IMR-90 (cell line): Measurements from ENCODE around the gene TP63. TPM values are rescaled to one million over a fixed set of nuclear protein-coding genes. Genes with fewer than 3 reads are reported as not detected.

Source experiments
- ATAC-seq: fragments of 200-7000 bp; cut with Tn5 transposase; 2 replicates; pipeline ENCODE4 v1.9.1; 2020; ENCODE audit warnings: low read depth, mild to moderate bottlenecking, moderate library complexity
- BruUV-seq: library from RNA; stranded (reverse); fragments of 400-500 nt; replicated peaks from 2 replicates; lab custom pipeline; 2021; lab: Mats Ljungman, UMichigan
- CTCF ChIA-PET: fragments of 300-600 bp; formaldehyde crosslinking; extraction: SDS; loops from one replicate; lab custom pipeline; 2021; ENCODE audit warnings: antibody characterized with exemption; lab: Yijun Ruan, JAX
- POLR2A ChIA-PET: fragments of 300-600 bp; sonication (Branson Sonifier 250); formaldehyde crosslinking; loops from one replicate; lab custom pipeline; 2022; ENCODE audit warnings: antibody characterized with exemption; ENCODE audit not compliant: unreplicated experiment; lab: Charles Lee
- DNase-seq: peaks from one replicate; pipeline ENCODE4 v3.0.0; 2013
- H2AFZ ChIP-seq: replicated peaks from 2 replicates; pipeline ENCODE3; 2013; ENCODE audit warnings: low read length, mild to moderate bottlenecking; ENCODE audit not compliant: poor library complexity
- H2AK5ac ChIP-seq: 2 replicates; pipeline ENCODE4 v1.6.1; 2013; ENCODE audit warnings: low read depth, low read length, inconsistent platforms
- H2AK9ac ChIP-seq: replicated peaks from 2 replicates; pipeline ENCODE3; 2013; ENCODE audit warnings: mild to moderate bottlenecking, low read depth, low read length, moderate library complexity; ENCODE audit not compliant: poor library complexity
- H2BK120ac ChIP-seq: 2 replicates; pipeline ENCODE4 v1.6.1; 2013; ENCODE audit warnings: low read depth, low read length, inconsistent platforms
- H2BK15ac ChIP-seq: 3 replicates; pipeline ENCODE4 v1.6.1; 2013; ENCODE audit warnings: low read depth, low read length, inconsistent platforms
- H2BK20ac ChIP-seq: 2 replicates; pipeline ENCODE4 v1.6.1; 2013; ENCODE audit warnings: low read depth, mild to moderate bottlenecking, inconsistent platforms, low read length, moderate library complexity
- H2BK5ac ChIP-seq: 2 replicates; pipeline ENCODE4 v1.6.1; 2013; ENCODE audit warnings: mild to moderate bottlenecking, low read depth, low read length, inconsistent platforms; ENCODE audit not compliant: poor library complexity, severe bottlenecking
- H3K14ac ChIP-seq: replicated peaks from 2 replicates; pipeline ENCODE4 v1.6.1; 2013; ENCODE audit warnings: low read depth, low read length, inconsistent platforms
- H3K18ac ChIP-seq: 2 replicates; pipeline ENCODE4 v1.6.1; 2013; ENCODE audit warnings: low read depth, low read length, control low read depth
- H3K23ac ChIP-seq: 2 replicates; pipeline ENCODE4 v1.6.1; 2013; ENCODE audit warnings: low read depth, low read length, inconsistent platforms
- H3K27ac ChIP-seq: 2 replicates; pipeline ENCODE4 v1.5.1; 2013; ENCODE audit warnings: mild to moderate bottlenecking, control low read depth, low read length; ENCODE audit not compliant: insufficient read depth
- H3K27me3 ChIP-seq: 2 replicates; pipeline ENCODE4 v1.6.1; 2013; ENCODE audit warnings: low read length; ENCODE audit not compliant: control insufficient read depth, insufficient read depth
- H3K36me3 ChIP-seq: 2 replicates; pipeline ENCODE4 v1.6.1; 2013; ENCODE audit warnings: low read length, mixed read lengths; ENCODE audit not compliant: control insufficient read depth, insufficient read depth
- H3K4ac ChIP-seq: 2 replicates; pipeline ENCODE4 v1.6.1; 2013; ENCODE audit warnings: low read depth, low read length, inconsistent platforms
- H3K4me1 ChIP-seq: 2 replicates; pipeline ENCODE4 v1.6.1; 2013; ENCODE audit warnings: low read length, mixed read lengths; ENCODE audit not compliant: control insufficient read depth, insufficient read depth
- H3K4me2 ChIP-seq: 2 replicates; pipeline ENCODE4 v1.6.1; 2013; ENCODE audit warnings: low read depth, mild to moderate bottlenecking, control low read depth, low read length, moderate library complexity
- H3K4me3 ChIP-seq: 2 replicates; pipeline ENCODE4 v1.5.1; 2013; ENCODE audit warnings: low read depth, mild to moderate bottlenecking, control low read depth, low read length, moderate library complexity; ENCODE audit not compliant: insufficient read depth
- H3K56ac ChIP-seq: 2 replicates; pipeline ENCODE4 v1.6.1; 2013; ENCODE audit warnings: low read length, inconsistent platforms; ENCODE audit not compliant: insufficient read depth; ENCODE audit errors: extremely low read depth
- H3K79me1 ChIP-seq, 2 experiments: 2 replicates each; pipeline ENCODE4 v1.6.1; 2013; ENCODE audit warnings: low read length in 2 of 2, inconsistent platforms in 1 of 2, low read depth in 1 of 2
- H3K9ac ChIP-seq: 2 replicates; pipeline ENCODE4 v1.6.1; 2013; ENCODE audit warnings: low read depth, low read length, control low read depth
- H3K9me1 ChIP-seq: 2 replicates; pipeline ENCODE4 v1.6.1; 2013; ENCODE audit warnings: low read length, inconsistent platforms; ENCODE audit not compliant: insufficient read depth
- H3K9me3 ChIP-seq: 2 replicates; pipeline ENCODE4 v1.6.1; 2013; ENCODE audit warnings: low read length; ENCODE audit not compliant: control insufficient read depth, insufficient read depth
- H4K20me1 ChIP-seq: 2 replicates; pipeline ENCODE4 v1.6.1; 2013; ENCODE audit warnings: low read length, inconsistent platforms; ENCODE audit not compliant: insufficient read depth
- H4K5ac ChIP-seq: 2 replicates; pipeline ENCODE4 v1.6.1; 2013; ENCODE audit warnings: mild to moderate bottlenecking, low read depth, low read length, control low read depth
- H4K8ac ChIP-seq, 2 experiments: 2 replicates each; pipeline ENCODE4 v1.6.1; 2013; ENCODE audit warnings: low read depth in 2 of 2, low read length in 2 of 2, control low read depth in 1 of 2, inconsistent platforms in 1 of 2
- H4K91ac ChIP-seq: 2 replicates; pipeline ENCODE4 v1.6.1; 2013; ENCODE audit warnings: low read depth, low read length, inconsistent platforms; ENCODE audit not compliant: insufficient read depth
- BHLHE40 ChIP-seq: fragments of 150-350 bp; IDR thresholded peaks from 2 replicates; pipeline ENCODE4 v1.6.1; 2016; ENCODE audit warnings: mild to moderate bottlenecking, low read depth, low read length
- CEBPB ChIP-seq: IDR thresholded peaks from 2 replicates; pipeline ENCODE4 v1.6.1; 2012; ENCODE audit warnings: low read depth, low read length, improper control_type of control experiment
- CHD1 ChIP-seq: IDR thresholded peaks from 2 replicates; pipeline ENCODE4 v1.6.1; 2012; ENCODE audit warnings: low read depth, low read length, improper control_type of control experiment
- CTCF ChIP-seq: conservative IDR thresholded peaks from 2 replicates; pipeline ENCODE4 v1.5.1; 2012; ENCODE audit warnings: mild to moderate bottlenecking, low read depth, low read length, improper control_type of control experiment
- ELK1 ChIP-seq: fragments of 150-350 bp; IDR thresholded peaks from 2 replicates; pipeline ENCODE4 v1.6.1; 2016; ENCODE audit warnings: low read depth, mild to moderate bottlenecking, low read length, moderate library complexity, borderline replicate concordance
- FOS ChIP-seq: fragments of 150-350 bp; IDR thresholded peaks from 2 replicates; pipeline ENCODE4 v1.6.1; 2016; ENCODE audit warnings: low read depth, low read length
- MAFK ChIP-seq: IDR thresholded peaks from 2 replicates; pipeline ENCODE4 v1.6.1; 2012; ENCODE audit warnings: low read depth, low read length, improper control_type of control experiment
- MAZ ChIP-seq: IDR thresholded peaks from 2 replicates; pipeline ENCODE4 v1.6.1; 2012; ENCODE audit warnings: low read depth, mild to moderate bottlenecking, low read length, improper control_type of control experiment, moderate library complexity, borderline replicate concordance
- MXI1 ChIP-seq: IDR thresholded peaks from 2 replicates; pipeline ENCODE4 v1.6.1; 2012; ENCODE audit warnings: low read depth, mild to moderate bottlenecking, low read length, moderate library complexity, borderline replicate concordance
- NFE2L2 ChIP-seq: fragments of 150-350 bp; IDR thresholded peaks from 2 replicates; pipeline ENCODE4 v1.6.1; 2016; ENCODE audit warnings: low read depth, mild to moderate bottlenecking, low read length
- POLR2A ChIP-seq: IDR thresholded peaks from 2 replicates; pipeline ENCODE4 v1.6.1; 2012; ENCODE audit warnings: mild to moderate bottlenecking, low read depth, low read length
- RAD21 ChIP-seq: IDR thresholded peaks from 2 replicates; pipeline ENCODE4 v1.6.1; 2012; ENCODE audit warnings: low read length, improper control_type of control experiment
- RCOR1 ChIP-seq: IDR thresholded peaks from 2 replicates; pipeline ENCODE4 v1.6.1; 2012; ENCODE audit warnings: mild to moderate bottlenecking, low read length, improper control_type of control experiment; ENCODE audit not compliant: insufficient replicate concordance
- RFX5 ChIP-seq: IDR thresholded peaks from 2 replicates; pipeline ENCODE4 v1.8.0; 2012; ENCODE audit warnings: low read depth, mild to moderate bottlenecking, low read length, moderate library complexity
- SMC3 ChIP-seq: fragments of 150-350 bp; IDR thresholded peaks from 2 replicates; pipeline ENCODE4 v1.6.1; 2016; ENCODE audit warnings: low read depth, mild to moderate bottlenecking, antibody characterized with exemption, low read length, moderate library complexity
- USF2 ChIP-seq: fragments of 150-350 bp; IDR thresholded peaks from 2 replicates; pipeline ENCODE4 v1.6.1; 2017; ENCODE audit warnings: mild to moderate bottlenecking, antibody characterized with exemption, low read length, low read depth
- WGBS, 2 experiments: methylation state at CpG; one replicate each; pipeline versions ENCODE4 v1.1.5 to v1.1.7; 2013; ENCODE audit warnings: missing lambda C conversion rate in 2 of 2; ENCODE audit not compliant: insufficient read length in 1 of 2; ENCODE audit errors: extremely low coverage in 2 of 2; 5-methylcytosine and 5-hydroxymethylcytosine counted together
- dilution Hi-C: fragments of 300-500 bp; cut with HindIII; formaldehyde crosslinking; loops from one replicate; pipeline ENCODE4 v1.14.3; 2018; ENCODE audit warnings: low sequenced_read_pairs; ENCODE audit not compliant: unreplicated experiment
- in situ Hi-C: fragments of 300-500 bp; cut with MboI; formaldehyde crosslinking; loops from 3 replicates; pipeline ENCODE4 v1.14.3; 2019; ENCODE audit warnings: low sequenced_read_pairs, inconsistent platforms, mixed read lengths
- intact Hi-C: fragments of 100-400 bp; cut with micrococcal nuclease; formaldehyde crosslinking; loops from 2 replicates; pipeline ENCODE4 v1.10.0; 2022
- polyA plus RNA-seq, 3 experiments: library from polyadenylated mRNA; depleted of rRNA; stranded (reverse); fragments of >200 nt; gene quantifications; 2 replicates each; pipeline ENCODE4 v1.2.3, GENCODE V29; 2012; ENCODE audit warnings: low replicate concordance in 1 of 3
- total RNA-seq: library from RNA; depleted of rRNA; stranded (reverse); fragments of >200 nt; gene quantifications from 2 replicates; pipeline ENCODE4 v1.2.3, GENCODE V29; 2012

Gene TP63
- total and polyA plus RNA-seq, 2 of the 4 experiments (the other 2 are of a cell fraction), result not detected

GRCh38 chr3:189632242-189632641 lies 1.1 kb downstream of the TP63 start:
- no peak overlapping the region for H2BK15ac ChIP-seq
- no peak overlapping the region for H2BK5ac ChIP-seq
- no peaks in the 10 kb centered on the region for H3K4me1 ChIP-seq
- no peak overlapping the region for H4K5ac ChIP-seq
- no peaks in the 10 kb centered on the region for H3K9me3 ChIP-seq
- intact Hi-C loops (no loop called here), in situ Hi-C loops (no loop called here), dilution Hi-C loops (no loop called here)
- no peak overlapping the region for H3K23ac ChIP-seq
- H4K8ac ChIP-seq, result no peak overlapping the region
- no peak overlapping the region for H3K56ac ChIP-seq
- no peak overlapping the region for H3K4ac ChIP-seq
- H4K91ac ChIP-seq, result no peak overlapping the region
- no peak overlapping the region for H2AFZ ChIP-seq
- no CpG with 5 or more reads among the region's 5 CpGs for WGBS, 2 experiments
- TF ChIP-seq SMC3, result no peak
- no peak for TF ChIP-seq CEBPB
- no peak for TF ChIP-seq ELK1
- TF ChIP-seq NFE2L2, result no peak
- no peak for TF ChIP-seq USF2
- TF ChIP-seq POLR2A, result no peak
- TF ChIP-seq MAZ, result no peak
- TF ChIP-seq CTCF, result no peak
- TF ChIP-seq RAD21, result no peak
- TF ChIP-seq RFX5, result no peak
- no peak for TF ChIP-seq MXI1
- no peak for TF ChIP-seq FOS
- TF ChIP-seq MAFK, result no peak
- TF ChIP-seq CHD1, result no peak
- no peak for TF ChIP-seq BHLHE40
- TF ChIP-seq RCOR1, result no peak
- H3K14ac ChIP-seq, result no peak overlapping the region
- H3K9me1 ChIP-seq, result no peaks in the 10 kb centered on the region
- H4K20me1 ChIP-seq, result no peaks in the 10 kb centered on the region
- ChIA-PET CTCF (interaction anchor here (0.6 kb wide), 1 partner anchor 194 kb away, joined by 3 read pairs; no protein-coding TSS in a partner anchor), POLR2A (no interaction called here)
- H2AK5ac ChIP-seq, result no peak overlapping the region
- no peak overlapping the region for H3K4me2 ChIP-seq
- H2BK20ac ChIP-seq, result no peak overlapping the region
- H3K18ac ChIP-seq, result no peak overlapping the region
- no TSS peak for BruUV-seq
- no peak for DNase-seq
- no peaks in the 10 kb centered on the region; the same call in 1 of the 2 replicates for H3K27me3 ChIP-seq
- H3K9ac ChIP-seq, result no peak overlapping the region
- no peak for ATAC-seq
- no peak overlapping the region for H3K27ac ChIP-seq
- no peak overlapping the region for H2BK120ac ChIP-seq
- no peaks in the 10 kb centered on the region for H3K36me3 ChIP-seq
- no peak overlapping the region for H3K4me3 ChIP-seq
- H2AK9ac ChIP-seq, result no peak overlapping the region
- H3K79me1 ChIP-seq, result no peaks in the 10 kb centered on the region
